Keratinocyte (primary cell): ENCODE data around the gene LPGAT1. TPM values are rescaled to one million over a fixed set of nuclear protein-coding genes. Genes with fewer than 3 reads are reported as not detected.

ENCODE experiments used
- DNase-seq: peaks from one replicate; pipeline ENCODE4 v3.0.0-alpha.2; 2011; ENCODE audit warnings: low read depth, missing footprints, low spot score
- FAIRE-seq: peaks from 2 replicates; lab custom pipeline; 2011; peaks lifted over from hg19 to GRCh38; lab: Jason Lieb, UNC
- H2AFZ ChIP-seq: 2 replicates; pipeline ENCODE4 v1.6.0; 2012; ENCODE audit warnings: low read length, control low read depth, inconsistent platforms; ENCODE audit not compliant: control insufficient read depth
- H3K27ac ChIP-seq: 2 replicates; pipeline ENCODE4 v1.5.1; 2011; ENCODE audit warnings: low read length; ENCODE audit not compliant: control insufficient read depth, insufficient read depth
- H3K27me3 ChIP-seq: 3 replicates; pipeline ENCODE4 v1.6.0; 2011; ENCODE audit warnings: low read length; ENCODE audit not compliant: control insufficient read depth, insufficient read depth; ENCODE audit errors: extremely low read depth
- H3K36me3 ChIP-seq, 2 experiments: 2 replicates in 1 of 2; 3 replicates in 1 of 2; pipeline ENCODE4 v1.5.1; 2011; ENCODE audit warnings: low read length in 2 of 2, mild to moderate bottlenecking in 1 of 2; ENCODE audit not compliant: control insufficient read depth in 2 of 2, insufficient read depth in 2 of 2; ENCODE audit errors: extremely low read depth in 1 of 2
- H3K4me1 ChIP-seq: 3 replicates; pipeline ENCODE4 v1.5.1; 2011; ENCODE audit warnings: low read length; ENCODE audit not compliant: control insufficient read depth, insufficient read depth; ENCODE audit errors: extremely low read depth
- H3K4me2 ChIP-seq: 3 replicates; pipeline ENCODE4 v1.6.0; 2011; ENCODE audit warnings: low read depth, low read length; ENCODE audit not compliant: control insufficient read depth, insufficient read depth; ENCODE audit errors: extremely low read depth
- H3K4me3 ChIP-seq, 3 experiments: fragments of 200-600 bp in 1 of 3; sonication (generic) in 1 of 3; 2 replicates in 2 of 3; 3 replicates in 1 of 3; pipeline ENCODE4 v1.5.1; 2011 to 2016; ENCODE audit warnings: low read length in 3 of 3, mild to moderate bottlenecking in 3 of 3, control low read depth in 2 of 3, inconsistent platforms in 1 of 3, low read depth in 1 of 3, mixed read lengths in 1 of 3, mixed run types in 1 of 3, moderate library complexity in 1 of 3; ENCODE audit not compliant: control insufficient read depth in 2 of 3, insufficient read depth in 2 of 3; ENCODE audit errors: extremely low read depth in 1 of 3
- H3K79me2 ChIP-seq: 2 replicates; pipeline ENCODE4 v1.6.0; 2012; ENCODE audit warnings: low read length; ENCODE audit not compliant: control insufficient read depth, insufficient read depth
- H3K9ac ChIP-seq: 3 replicates; pipeline ENCODE4 v1.6.0; 2011; ENCODE audit warnings: low read length; ENCODE audit not compliant: control insufficient read depth, insufficient read depth; ENCODE audit errors: extremely low read depth
- H3K9me1 ChIP-seq: 3 replicates; pipeline ENCODE4 v1.6.0; 2011; ENCODE audit warnings: low read length; ENCODE audit not compliant: control insufficient read depth, insufficient read depth; ENCODE audit errors: extremely low read depth
- H3K9me3 ChIP-seq: 2 replicates; pipeline ENCODE4 v1.5.1; 2012; ENCODE audit warnings: low read depth, low read length; ENCODE audit not compliant: control insufficient read depth
- H4K20me1 ChIP-seq: 3 replicates; pipeline ENCODE4 v1.6.0; 2011; ENCODE audit warnings: low read length; ENCODE audit not compliant: control insufficient read depth, insufficient read depth; ENCODE audit errors: extremely low read depth
- EZH2 ChIP-seq: IDR thresholded peaks from one replicate; pipeline ENCODE4 v1.6.1; 2012; ENCODE audit warnings: inconsistent platforms, mild to moderate bottlenecking, low read length, moderate library complexity
- dilution Hi-C: fragments of 300-500 bp; cut with MboI; formaldehyde crosslinking; loops from one replicate; pipeline ENCODE4 v1.7.0; 2020; ENCODE audit warnings: low sequenced_read_pairs; ENCODE audit not compliant: extremely low pct_ligation_motif_present
- polyA plus RNA-seq, 5 experiments: library from polyadenylated mRNA; depleted of rRNA in 3 of 5; stranded (reverse) in 3 of 5; stranded (forward) in 1 of 5; unstranded in 1 of 5; fragments of >200 nt; gene quantifications; 1 replicate in 1 of 5; 2 replicates in 3 of 5; 3 replicates in 1 of 5; pipeline versions ENCODE4 v1.2.1 to v1.2.3, GENCODE V29; 2011 to 2012; ENCODE audit warnings: missing spikeins in 2 of 5, low read depth in 1 of 5, low replicate concordance in 1 of 5
- TF ChIP-seq, protein P1 (sequence below), 3 experiments: IDR thresholded peaks in 1 of 3; conservative IDR thresholded peaks in 1 of 3; optimal IDR thresholded peaks in 1 of 3; 2 replicates in 2 of 3; 3 replicates in 1 of 3; pipeline versions ENCODE3 to v1.5.1; 2011; ENCODE audit warnings: low read length in 3 of 3, mild to moderate bottlenecking in 3 of 3, moderate library complexity in 2 of 3, control low read depth in 1 of 3, inconsistent platforms in 1 of 3; ENCODE audit not compliant: insufficient read depth in 2 of 3; ENCODE audit errors: extremely low read depth in 1 of 3

LPGAT1 gene
- polyA plus RNA-seq, 1 donor (not counting 4 experiments of a cell fraction or from before 2014, with no cell fraction given): 14.7 TPM

GRCh38 chr1:211701733-211702132, 128.8 kb downstream of the LPGAT1 start:
- dilution Hi-C loops: no loop called here
- DNase-seq: peak; percentile 50
- Histone ChIP-seq H3K4me1 (peaks cover 42% of the 10 kb centered on the region), H3K79me2 (no peaks in the 10 kb centered on the region), H3K9me3 (no peaks in the 10 kb centered on the region), H3K9me1 (no peaks in the 10 kb centered on the region), H3K4me2 (peak overlapping the region; percentile 17), H3K9ac (no peak overlapping the region), H2AFZ (peak overlapping the region; percentile 0), H3K36me3 (no peaks in the 10 kb centered on the region), H3K4me3 (no peak overlapping the region), H3K27me3 (no peaks in the 10 kb centered on the region), H4K20me1 (no peaks in the 10 kb centered on the region), H3K27ac (no peak overlapping the region)
- FAIRE-seq: peak; percentile 88
- TF ChIP-seq, protein P1, sequence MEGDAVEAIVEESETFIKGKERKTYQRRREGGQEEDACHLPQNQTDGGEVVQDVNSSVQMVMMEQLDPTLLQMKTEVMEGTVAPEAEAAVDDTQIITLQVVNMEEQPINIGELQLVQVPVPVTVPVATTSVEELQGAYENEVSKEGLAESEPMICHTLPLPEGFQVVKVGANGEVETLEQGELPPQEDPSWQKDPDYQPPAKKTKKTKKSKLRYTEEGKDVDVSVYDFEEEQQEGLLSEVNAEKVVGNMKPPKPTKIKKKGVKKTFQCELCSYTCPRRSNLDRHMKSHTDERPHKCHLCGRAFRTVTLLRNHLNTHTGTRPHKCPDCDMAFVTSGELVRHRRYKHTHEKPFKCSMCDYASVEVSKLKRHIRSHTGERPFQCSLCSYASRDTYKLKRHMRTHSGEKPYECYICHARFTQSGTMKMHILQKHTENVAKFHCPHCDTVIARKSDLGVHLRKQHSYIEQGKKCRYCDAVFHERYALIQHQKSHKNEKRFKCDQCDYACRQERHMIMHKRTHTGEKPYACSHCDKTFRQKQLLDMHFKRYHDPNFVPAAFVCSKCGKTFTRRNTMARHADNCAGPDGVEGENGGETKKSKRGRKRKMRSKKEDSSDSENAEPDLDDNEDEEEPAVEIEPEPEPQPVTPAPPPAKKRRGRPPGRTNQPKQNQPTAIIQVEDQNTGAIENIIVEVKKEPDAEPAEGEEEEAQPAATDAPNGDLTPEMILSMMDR (optimal IDR thresholded peaks at IDR 0.05 in 1 of 3, IDR thresholded peaks at IDR 0.05 in 1 of 3, conservative IDR thresholded peaks at IDR 0.05 in 1 of 3; ENCODE audit: extremely low read depth in 1 of 3, insufficient read depth in 2 of 3, low read length in 3 of 3): no peak
- no peak for TF ChIP-seq EZH2

- Histone ChIP-seq H3K4me2 (no peak overlapping the region), H3K4me3 (no peak overlapping the region), H3K9me3 (no peaks in the 10 kb centered on the region), H3K4me1 (peaks cover 22% of the 10 kb centered on the region), H3K9ac (no peak overlapping the region), H2AFZ (no peak overlapping the region), H3K36me3 (no peaks in the 10 kb centered on the region), H3K9me1 (no peaks in the 10 kb centered on the region), H3K27ac (no peak overlapping the region), H3K79me2 (no peaks in the 10 kb centered on the region), H3K27me3 (no peaks in the 10 kb centered on the region), H4K20me1 (no peaks in the 10 kb centered on the region)
- no peak for DNase-seq
- FAIRE-seq: no peak
- dilution Hi-C loops: no loop called here
- TF ChIP-seq, protein P1 (optimal IDR thresholded peaks at IDR 0.05 in 1 of 3, IDR thresholded peaks at IDR 0.05 in 1 of 3, conservative IDR thresholded peaks at IDR 0.05 in 1 of 3; ENCODE audit: extremely low read depth in 1 of 3, insufficient read depth in 2 of 3, low read length in 3 of 3): no peak
- TF ChIP-seq EZH2: no peak
Measured at GRCh38 chr1:211699059-211699458, 131.5 kb downstream of the LPGAT1 start.
